ENCODE data around the gene NRG2. TPM values are rescaled to one million over a fixed set of nuclear protein-coding genes. Genes with fewer than 3 reads are reported as not detected.
A peak's percentile ranks its signal among the peaks of the same experiment; 100 is the strongest.

The NRG2 gene
- total RNA-seq, 2 experiments from 2014 or later: not detected

DNA sequence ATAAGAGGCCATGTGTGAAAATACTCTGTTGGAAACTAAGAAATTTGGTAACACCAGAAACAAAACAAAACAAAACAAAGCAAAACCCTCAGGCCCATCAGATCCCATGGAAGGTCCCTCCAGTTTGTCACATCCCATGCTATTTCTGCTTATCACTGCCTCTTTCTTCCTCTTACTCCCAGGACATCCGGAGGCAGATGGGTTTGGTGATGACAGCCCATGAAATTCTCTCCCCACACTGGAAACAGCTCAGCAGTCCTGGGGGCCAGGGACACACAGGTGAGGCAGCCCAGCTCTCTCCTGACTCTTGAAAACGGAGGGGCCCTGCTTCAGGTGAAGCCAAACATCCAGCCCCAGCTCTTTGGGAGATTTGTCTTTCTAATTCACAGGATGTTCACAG is 63.2 kb downstream of the NRG2 start:
- Mint-ChIP-seq H3K9me3 (ENCODE audit: insufficient read depth) (no peaks in the 10 kb centered on the region), H3K27ac (no peak overlapping the region), H3K27me3 (ENCODE audit: low read depth) (peaks cover 31% of the 10 kb centered on the region), H3K4me3 (no peak overlapping the region), H3K36me3 (ENCODE audit: low read depth) (no peaks in the 10 kb centered on the region), H3K4me1 (ENCODE audit: low read depth) (no peaks in the 10 kb centered on the region)
- no peak for ATAC-seq
- CTCF ChIA-PET: interaction anchor here (1.0 to 5.5 kb wide), 2 partner anchors 11 to 193 kb away, joined by 3 to 59 read pairs; no protein-coding TSS in a partner anchor
- no peak for DNase-seq
- POLR2A ChIA-PET: no interaction called here

GRCh38 chr5:139979518-139979917 is 63.6 kb downstream of the NRG2 start:
- no peaks in the 10 kb centered on the region for H3K9me3 Mint-ChIP-seq (ENCODE audit: insufficient read depth)
- H3K4me1 Mint-ChIP-seq (ENCODE audit: low read depth): no peaks in the 10 kb centered on the region
- ChIA-PET CTCF (interaction anchor here (5.5 kb wide), 1 partner anchor 10 kb away, joined by 59 read pairs; no protein-coding TSS in a partner anchor), POLR2A (no interaction called here)
- H3K36me3 Mint-ChIP-seq (ENCODE audit: low read depth): no peaks in the 10 kb centered on the region
- H3K27me3 Mint-ChIP-seq (ENCODE audit: low read depth): peaks cover 29% of the 10 kb centered on the region
- no peak for DNase-seq
- ATAC-seq: no peak
- H3K4me3 Mint-ChIP-seq: no peak overlapping the region
- H3K27ac Mint-ChIP-seq: no peak overlapping the region

DNA sequence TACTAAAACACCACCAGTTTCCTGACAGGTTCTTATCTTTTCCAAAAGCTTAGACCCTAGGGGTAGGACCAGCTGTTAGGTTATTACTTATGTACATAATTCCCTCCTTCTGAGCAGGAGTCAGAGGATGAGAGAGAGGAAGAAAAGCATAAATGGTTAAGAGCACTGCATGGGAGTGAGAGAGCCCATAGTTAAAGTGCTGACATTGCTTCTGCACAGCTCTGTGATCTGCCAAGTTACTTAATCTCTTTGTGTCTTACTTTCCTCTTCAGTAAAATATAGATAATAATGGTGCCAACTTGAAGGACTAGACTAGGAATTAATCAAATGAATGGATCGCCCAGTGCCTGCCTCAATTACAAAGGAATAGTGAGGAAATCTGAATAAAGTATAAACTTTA is 66.4 kb downstream of the NRG2 start:
- CTCF ChIA-PET: interaction anchor here (1.0 kb wide), 1 partner anchor 8 kb away, joined by 3 read pairs; no protein-coding TSS in a partner anchor
- Mint-ChIP-seq H3K4me1 (ENCODE audit: low read depth) (no peaks in the 10 kb centered on the region), H3K27me3 (ENCODE audit: low read depth) (peaks cover 23% of the 10 kb centered on the region), H3K9me3 (ENCODE audit: insufficient read depth) (no peaks in the 10 kb centered on the region), H3K27ac (no peak overlapping the region), H3K36me3 (ENCODE audit: low read depth) (no peaks in the 10 kb centered on the region), H3K4me3 (no peak overlapping the region)
- no peak for DNase-seq
- no peak for ATAC-seq
- POLR2A ChIA-PET: no interaction called here

DNA sequence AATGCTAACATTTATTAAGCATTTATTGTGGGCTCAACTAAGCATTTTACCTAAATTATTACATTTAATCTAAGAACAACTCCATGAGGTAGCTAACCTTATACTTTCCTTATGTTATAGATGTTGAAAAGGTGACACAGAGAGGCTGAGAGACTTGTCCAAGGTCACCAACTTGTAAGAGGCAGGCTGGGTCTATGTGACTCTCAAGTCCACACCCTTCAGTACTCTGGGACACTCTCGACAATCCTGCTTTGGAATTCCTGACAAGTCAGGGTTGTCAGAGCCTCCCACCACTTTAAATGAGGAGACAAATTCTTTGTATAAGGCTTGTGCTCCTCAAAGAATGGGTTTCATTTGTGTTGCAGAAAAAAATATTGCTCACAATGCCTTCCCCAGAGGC is 67.2 kb downstream of the NRG2 start:
- DNase-seq: no peak
- ChIA-PET CTCF (interaction anchor here (10.2 kb wide), 1 partner anchor 186 kb away, joined by 191 read pairs; no protein-coding TSS in a partner anchor), POLR2A (no interaction called here)
- Mint-ChIP-seq H3K9me3 (ENCODE audit: insufficient read depth) (no peaks in the 10 kb centered on the region), H3K36me3 (ENCODE audit: low read depth) (no peaks in the 10 kb centered on the region), H3K27ac (no peak overlapping the region), H3K27me3 (ENCODE audit: low read depth) (peaks cover 26% of the 10 kb centered on the region), H3K4me3 (no peak overlapping the region), H3K4me1 (ENCODE audit: low read depth) (no peaks in the 10 kb centered on the region)
- ATAC-seq: no peak

- DNase-seq: no peak
- Mint-ChIP-seq H3K9me3 (ENCODE audit: insufficient read depth) (no peaks in the 10 kb centered on the region), H3K36me3 (ENCODE audit: low read depth) (no peaks in the 10 kb centered on the region), H3K27ac (no peak overlapping the region), H3K27me3 (ENCODE audit: low read depth) (peaks cover 27% of the 10 kb centered on the region), H3K4me1 (ENCODE audit: low read depth) (no peaks in the 10 kb centered on the region), H3K4me3 (no peak overlapping the region)
- POLR2A ChIA-PET: no interaction called here
- CTCF ChIA-PET: interaction anchor here (10.2 kb wide), 1 partner anchor 185 kb away, joined by 191 read pairs; no protein-coding TSS in a partner anchor
- no peak for ATAC-seq
These were observed 67.8 kb downstream of the NRG2 start for GRCh38 chr5:139975306-139975705.

GRCh38 chr5:139974661-139975060 is 68.4 kb downstream of the NRG2 start:
- ATAC-seq (no peak), DNase-seq (no peak)
- Mint-ChIP-seq H3K4me1 (ENCODE audit: low read depth) (no peaks in the 10 kb centered on the region), H3K27me3 (ENCODE audit: low read depth) (peaks cover 29% of the 10 kb centered on the region), H3K27ac (no peak overlapping the region), H3K4me3 (no peak overlapping the region), H3K36me3 (ENCODE audit: low read depth) (no peaks in the 10 kb centered on the region), H3K9me3 (ENCODE audit: insufficient read depth) (no peaks in the 10 kb centered on the region)
- CTCF ChIA-PET: interaction anchor here (10.2 kb wide), 1 partner anchor 185 kb away, joined by 191 read pairs; no protein-coding TSS in a partner anchor
- POLR2A ChIA-PET: no interaction called here

GRCh38 chr5:139971202-139971725 is 71.8 kb downstream of the NRG2 start:
- no peaks in the 10 kb centered on the region for H3K36me3 Mint-ChIP-seq (ENCODE audit: low read depth)
- no peak overlapping the region for H3K4me3 Mint-ChIP-seq
- no peaks in the 10 kb centered on the region for H3K4me1 Mint-ChIP-seq (ENCODE audit: low read depth)
- DNase-seq: no peak
- no peaks in the 10 kb centered on the region for H3K9me3 Mint-ChIP-seq (ENCODE audit: insufficient read depth)
- ChIA-PET POLR2A (no interaction called here), CTCF (interaction anchor here (1.0 to 10.2 kb wide), 7 partner anchors 10 to 945 kb away, joined by 3 to 191 read pairs (median 12); no protein-coding TSS in a partner anchor)
- peaks cover 25% of the 10 kb centered on the region for H3K27me3 Mint-ChIP-seq (ENCODE audit: low read depth)
- H3K27ac Mint-ChIP-seq: no peak overlapping the region
- ATAC-seq: no peak

DNA sequence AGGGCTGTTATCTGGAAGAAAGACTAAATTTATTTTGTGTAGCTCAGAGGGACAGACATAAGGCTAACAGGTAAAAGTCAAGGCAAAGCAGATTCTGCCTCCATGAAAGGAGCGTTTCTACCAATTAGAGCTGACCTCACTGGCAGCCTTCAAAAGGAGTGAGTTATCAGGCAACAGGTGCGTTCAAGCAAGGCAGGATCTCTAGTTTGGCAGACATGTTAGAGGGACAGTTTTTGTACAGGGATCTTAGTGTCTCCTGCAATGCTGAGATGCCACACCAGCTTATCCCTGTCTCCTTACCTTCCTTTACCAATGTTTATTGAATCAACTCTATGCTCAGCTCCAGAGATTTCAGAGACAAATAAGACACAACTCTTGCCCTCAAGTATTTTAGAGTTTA is 73.8 kb downstream of the NRG2 start:
- H3K27me3 Mint-ChIP-seq (ENCODE audit: low read depth): peaks cover 21% of the 10 kb centered on the region
- no peaks in the 10 kb centered on the region for H3K36me3 Mint-ChIP-seq (ENCODE audit: low read depth)
- no peak overlapping the region for H3K27ac Mint-ChIP-seq
- ChIA-PET POLR2A (interaction anchor here (1.0 to 1.1 kb wide), 2 partner anchors 32 to 182 kb away, joined by 3 to 5 read pairs; no protein-coding TSS in a partner anchor), CTCF (interaction anchor here (0.6 to 10.2 kb wide), 78 partner anchors 8 to 829 kb away, joined by 3 to 191 read pairs (median 4); partner anchors contain the start of gene PFDN1)
- no peaks in the 10 kb centered on the region for H3K4me1 Mint-ChIP-seq (ENCODE audit: low read depth)
- no peaks in the 10 kb centered on the region for H3K9me3 Mint-ChIP-seq (ENCODE audit: insufficient read depth)
- ATAC-seq (no peak), DNase-seq (no peak)
- no peak overlapping the region for H3K4me3 Mint-ChIP-seq

DNA sequence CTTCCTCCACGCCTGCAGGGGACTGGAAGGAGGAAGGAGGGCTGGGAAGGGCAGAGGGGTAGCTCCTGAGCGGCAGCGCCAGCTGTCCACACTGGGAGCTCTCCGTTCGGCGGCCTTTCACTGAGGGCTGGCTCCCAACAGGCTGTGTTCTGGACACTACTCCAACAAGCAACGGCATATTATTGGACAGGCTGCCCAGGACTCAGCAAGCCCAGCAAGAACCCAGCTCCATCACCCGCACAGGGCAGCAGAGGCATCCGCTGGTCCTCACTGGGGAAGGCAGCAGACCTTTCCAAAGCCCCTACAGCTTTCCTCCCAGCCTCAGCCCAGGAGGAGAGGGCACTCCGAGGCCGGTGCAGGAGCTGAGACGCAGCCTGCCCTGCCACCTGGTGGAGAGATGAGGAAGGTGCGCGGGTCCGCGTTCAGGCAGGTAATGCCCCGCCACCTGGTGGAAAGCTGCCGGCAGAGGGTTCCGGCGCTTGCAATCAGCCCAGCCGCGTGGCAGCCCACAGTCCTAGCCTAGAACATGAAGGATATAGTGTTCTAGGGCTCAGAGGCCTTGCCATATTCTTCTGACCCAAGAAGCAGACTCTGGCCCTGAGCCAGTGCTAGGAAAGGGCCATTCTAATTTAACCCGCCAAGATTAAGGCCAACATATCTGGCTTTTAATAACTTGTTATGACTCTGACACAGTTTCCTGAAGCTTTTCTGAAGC is 74.4 kb downstream of the NRG2 start:
- Mint-ChIP-seq H3K36me3 (ENCODE audit: low read depth) (no peaks in the 10 kb centered on the region), H3K4me3 (no peak overlapping the region), H3K27ac (no peak overlapping the region), H3K4me1 (ENCODE audit: low read depth) (no peaks in the 10 kb centered on the region), H3K9me3 (ENCODE audit: insufficient read depth) (no peaks in the 10 kb centered on the region), H3K27me3 (ENCODE audit: low read depth) (peaks cover 21% of the 10 kb centered on the region)
- POLR2A ChIA-PET: interaction anchor here (1.0 to 1.1 kb wide), 2 partner anchors 33 to 182 kb away, joined by 3 to 5 read pairs; no protein-coding TSS in a partner anchor
- CTCF ChIA-PET: interaction anchor here (0.6 to 10.2 kb wide), 81 partner anchors 8 to 828 kb away, joined by 3 to 191 read pairs (median 4); partner anchors contain the start of gene PFDN1
- ATAC-seq (peak; percentile 99), DNase-seq (peak; percentile 92)

- Mint-ChIP-seq H3K9me3 (ENCODE audit: insufficient read depth) (no peaks in the 10 kb centered on the region), H3K27ac (no peak overlapping the region), H3K4me3 (no peak overlapping the region), H3K27me3 (ENCODE audit: low read depth) (peaks cover 22% of the 10 kb centered on the region), H3K36me3 (ENCODE audit: low read depth) (no peaks in the 10 kb centered on the region), H3K4me1 (ENCODE audit: low read depth) (no peaks in the 10 kb centered on the region)
- ChIA-PET POLR2A (no interaction called here), CTCF (interaction anchor here (1.2 to 10.2 kb wide), 6 partner anchors 11 to 201 kb away, joined by 3 to 191 read pairs (median 36); no protein-coding TSS in a partner anchor)
- DNase-seq: no peak
- ATAC-seq: no peak
These were observed 75.7 kb downstream of the NRG2 start for GRCh38 chr5:139967353-139967752.

DNA sequence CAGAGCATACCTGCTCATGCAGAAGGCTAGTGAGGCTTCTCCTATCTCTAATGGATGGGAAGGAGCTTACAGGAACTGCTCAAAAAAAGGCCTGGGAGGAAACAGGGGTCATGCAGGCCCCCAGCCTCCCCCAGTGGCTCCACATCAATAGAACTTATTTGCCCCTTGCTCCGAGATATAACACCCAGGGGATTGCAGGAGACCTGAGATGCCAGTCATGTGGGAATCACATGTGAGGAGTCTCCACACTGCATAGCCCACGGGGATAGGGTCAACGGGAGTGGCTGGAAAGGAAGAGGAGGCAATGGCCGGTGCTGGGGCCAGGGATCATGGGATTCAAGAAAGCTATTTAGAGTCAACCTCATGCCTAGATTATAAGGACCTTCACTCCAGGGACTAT is 76.2 kb downstream of the NRG2 start:
- Mint-ChIP-seq H3K27me3 (ENCODE audit: low read depth) (peaks cover 27% of the 10 kb centered on the region), H3K27ac (no peak overlapping the region), H3K9me3 (ENCODE audit: insufficient read depth) (no peaks in the 10 kb centered on the region), H3K4me1 (ENCODE audit: low read depth) (no peaks in the 10 kb centered on the region), H3K4me3 (no peak overlapping the region), H3K36me3 (ENCODE audit: low read depth) (no peaks in the 10 kb centered on the region)
- ChIA-PET POLR2A (no interaction called here), CTCF (interaction anchor here (1.2 to 10.2 kb wide), 4 partner anchors 10 to 192 kb away, joined by 3 to 191 read pairs (median 36); no protein-coding TSS in a partner anchor)
- DNase-seq (no peak), ATAC-seq (no peak)

- no peaks in the 10 kb centered on the region for H3K9me3 Mint-ChIP-seq (ENCODE audit: insufficient read depth)
- DNase-seq (no peak), ATAC-seq (no peak)
- peaks cover 16% of the 10 kb centered on the region for H3K27me3 Mint-ChIP-seq (ENCODE audit: low read depth)
- no peaks in the 10 kb centered on the region for H3K4me1 Mint-ChIP-seq (ENCODE audit: low read depth)
- no peaks in the 10 kb centered on the region for H3K36me3 Mint-ChIP-seq (ENCODE audit: low read depth)
- H3K4me3 Mint-ChIP-seq: no peak overlapping the region
- ChIA-PET POLR2A (no interaction called here), CTCF (interaction anchor here (1.3 to 1.5 kb wide), 2 partner anchors 178 to 190 kb away, joined by 3 to 7 read pairs; no protein-coding TSS in a partner anchor)
- H3K27ac Mint-ChIP-seq: no peak overlapping the region
These were observed 78.0 kb downstream of the NRG2 start for GRCh38 chr5:139964994-139965565.
